ENCODE measurements around the gene MIDN.

The MIDN gene

GRCh38 chr19:1259206-1259875, 11.0 kb downstream of the MIDN start:
- DNase-seq: no peak

GRCh38 chr19:1259876-1260748, 11.7 kb downstream of the MIDN start:
- DNase-seq: no peak

GRCh38 chr19:1260749-1261537, 12.6 kb downstream of the MIDN start:
- DNase-seq: peak; percentile 97

GRCh38 chr19:1261538-1261797, 13.1 kb downstream of the MIDN start:
- DNase-seq: no peak

- no peak for DNase-seq
Observed at GRCh38 chr19:1261798-1262622, 13.6 kb downstream of the MIDN start.

GRCh38 chr19:1262623-1263123, 14.3 kb downstream of the MIDN start:
- DNase-seq: no peak

GRCh38 chr19:1263188-1263587, 14.8 kb downstream of the MIDN start:
- no peak for DNase-seq

GRCh38 chr19:1264801-1265614, 16.6 kb downstream of the MIDN start:
- no peak for DNase-seq

GRCh38 chr19:1265615-1266128, 17.3 kb downstream of the MIDN start:
- DNase-seq: no peak

- DNase-seq: no peak
Observed at GRCh38 chr19:1266129-1266915, 17.9 kb downstream of the MIDN start.

- no peak for DNase-seq
Observed at GRCh38 chr19:1266916-1267476, 18.6 kb downstream of the MIDN start.

GRCh38 chr19:1267477-1268225, 19.3 kb downstream of the MIDN start:
- no peak for DNase-seq

- DNase-seq: no peak
Observed at GRCh38 chr19:1268226-1269064, 20.1 kb downstream of the MIDN start.

- DNase-seq: peak; percentile 99
Observed at GRCh38 chr19:1269065-1269477, 20.7 kb downstream of the MIDN start, which contains the start of gene CIRBP. Gene CIRBP, plus strand, starts transcription at chr19:1269332. Its CDS starts 1,602 bp downstream, at chr19:1270934.

- peak; percentile 88 for DNase-seq
Observed at GRCh38 chr19:1269478-1270212, 21.3 kb downstream of the MIDN start.

GRCh38 chr19:1270213-1270853, 21.9 kb downstream of the MIDN start:
- DNase-seq: no peak

- DNase-seq: no peak
Observed at GRCh38 chr19:1270854-1271527, 22.6 kb downstream of the MIDN start.

All from NCI-H2171 (cell line).